Spleen (tissue), 7 donors: ENCODE data around the gene PIK3R5.

ENCODE experiments used
- POLR2A ChIP-seq, 3 donors: fragments of 450-650 bp; IDR thresholded peaks; one replicate each; pipeline ENCODE4 v1.5.1; 2017; ENCODE audit warnings: antibody characterized with exemption in 3 of 3, mild to moderate bottlenecking in 1 of 3
- TF ChIP-seq, protein P1 (sequence below), 11 experiments: fragments of 200-600 bp in 7 of 11; fragments of 450-650 bp in 4 of 11; sonication (generic) in 4 of 11; IDR thresholded peaks in 8 of 11; conservative IDR thresholded peaks in 3 of 11; 1 replicate in 7 of 11; 2 replicates in 4 of 11; pipeline versions ENCODE4 v1.4.0 to v1.8.0; 2016 to 2021; ENCODE audit warnings: antibody characterized with exemption in 11 of 11, inconsistent platforms in 4 of 11, mild to moderate bottlenecking in 1 of 11
- donor health status: DM: no; HTN: no; CAD: no; lungs with moderate emphysema.
- donor health status: DM: no; HTN: no; CAD: no.
- donor health status: DM: no; HTN: no; CAD: no.

DNA sequence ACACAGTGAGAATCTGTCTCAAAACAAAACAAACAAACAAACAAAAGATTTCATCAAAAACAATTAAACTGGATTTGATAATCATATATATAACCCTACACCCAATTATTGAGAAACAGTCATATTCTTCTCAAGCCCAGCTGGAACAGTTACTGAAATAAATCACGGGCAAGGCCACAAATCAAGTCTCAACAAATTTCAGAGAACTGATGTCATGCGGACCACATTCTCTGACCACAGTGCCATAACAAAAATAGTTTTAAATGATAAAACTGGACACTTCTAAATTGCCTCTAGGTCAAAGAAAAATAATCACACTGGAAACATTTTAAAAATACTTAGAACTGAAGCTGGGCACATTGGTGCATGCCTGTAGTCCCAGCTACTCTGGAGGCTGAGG lies 15.9 kb upstream of the PIK3R5 start:
- TF ChIP-seq, protein P1, sequence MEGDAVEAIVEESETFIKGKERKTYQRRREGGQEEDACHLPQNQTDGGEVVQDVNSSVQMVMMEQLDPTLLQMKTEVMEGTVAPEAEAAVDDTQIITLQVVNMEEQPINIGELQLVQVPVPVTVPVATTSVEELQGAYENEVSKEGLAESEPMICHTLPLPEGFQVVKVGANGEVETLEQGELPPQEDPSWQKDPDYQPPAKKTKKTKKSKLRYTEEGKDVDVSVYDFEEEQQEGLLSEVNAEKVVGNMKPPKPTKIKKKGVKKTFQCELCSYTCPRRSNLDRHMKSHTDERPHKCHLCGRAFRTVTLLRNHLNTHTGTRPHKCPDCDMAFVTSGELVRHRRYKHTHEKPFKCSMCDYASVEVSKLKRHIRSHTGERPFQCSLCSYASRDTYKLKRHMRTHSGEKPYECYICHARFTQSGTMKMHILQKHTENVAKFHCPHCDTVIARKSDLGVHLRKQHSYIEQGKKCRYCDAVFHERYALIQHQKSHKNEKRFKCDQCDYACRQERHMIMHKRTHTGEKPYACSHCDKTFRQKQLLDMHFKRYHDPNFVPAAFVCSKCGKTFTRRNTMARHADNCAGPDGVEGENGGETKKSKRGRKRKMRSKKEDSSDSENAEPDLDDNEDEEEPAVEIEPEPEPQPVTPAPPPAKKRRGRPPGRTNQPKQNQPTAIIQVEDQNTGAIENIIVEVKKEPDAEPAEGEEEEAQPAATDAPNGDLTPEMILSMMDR (IDR thresholded peaks at IDR 0.05 in 8 of 11, conservative IDR thresholded peaks at IDR 0.05 in 3 of 11) = no peak
- TF ChIP-seq POLR2A (IDR thresholded peaks at IDR 0.05) = no peak
